GF-D8 (cell line): ENCODE data around the gene RALGAPA2.

Experiments
- DNase-seq: peaks from one replicate; lab custom pipeline; 2025; lab: John Stamatoyannopoulos, UW

Gene RALGAPA2

GRCh38 chr20:20404633-20405032, 307.8 kb downstream of the RALGAPA2 start:
- no peak for DNase-seq

- DNase-seq = no peak
Measured at GRCh38 chr20:20401991-20402390, 310.5 kb downstream of the RALGAPA2 start.

- DNase-seq = no peak
Measured at GRCh38 chr20:20399531-20400500, 312.6 kb downstream of the RALGAPA2 start.

DNA sequence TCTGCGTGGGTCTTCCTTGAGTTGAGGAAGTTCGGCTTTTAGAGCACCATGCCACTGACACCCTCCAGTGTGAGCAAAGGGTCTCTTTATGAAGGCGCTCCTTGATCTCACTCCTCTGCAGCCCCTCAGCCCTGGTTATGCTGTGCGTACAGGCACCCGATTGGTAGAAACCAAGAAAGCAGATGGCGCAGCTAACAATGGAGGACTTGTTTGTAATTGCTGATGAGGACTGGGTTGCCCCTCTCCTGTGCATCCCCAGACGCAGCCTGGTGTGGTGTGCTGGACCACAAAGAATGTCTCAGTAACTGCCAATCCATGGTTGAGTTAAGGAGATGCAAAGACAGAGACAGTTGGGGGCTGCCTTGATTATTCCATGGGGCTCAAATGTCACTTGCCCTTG, 314.3 kb downstream of the RALGAPA2 start:
- no peak for DNase-seq

GRCh38 chr20:20396794-20397193, 315.6 kb downstream of the RALGAPA2 start:
- no peak for DNase-seq

DNA sequence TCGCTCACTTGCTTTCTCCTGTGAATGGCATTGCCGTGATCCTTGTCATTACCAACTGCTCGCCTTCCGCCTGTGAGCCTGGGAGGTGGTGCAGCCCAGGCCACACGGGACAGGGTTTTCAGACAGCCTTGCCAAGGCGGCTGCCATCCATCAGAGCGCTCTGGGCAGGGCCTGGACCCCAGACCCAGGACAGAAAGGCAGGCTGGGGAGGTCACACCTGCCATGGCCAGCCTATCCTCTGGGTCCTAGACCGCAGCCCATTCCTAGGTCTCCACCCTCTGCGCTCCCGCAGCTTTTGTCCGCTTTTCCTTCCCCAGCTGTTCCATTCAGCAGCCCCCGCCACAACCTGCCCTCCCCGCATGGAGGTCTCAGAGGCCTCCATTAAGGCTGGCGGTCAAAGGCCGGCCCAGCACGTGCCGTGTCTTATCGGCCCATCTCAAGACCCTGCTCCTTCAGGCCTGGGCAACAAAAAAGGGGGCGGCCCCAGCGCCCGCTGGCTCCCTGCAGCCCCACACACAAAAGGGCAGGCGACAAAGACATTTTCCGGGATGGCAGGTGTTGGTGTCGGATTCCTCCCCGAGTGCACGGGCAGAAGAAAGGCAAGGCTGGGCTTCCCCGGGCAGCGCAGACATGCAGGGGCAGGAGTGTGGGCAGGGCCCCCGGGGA, 316.4 kb downstream of the RALGAPA2 start:
- no peak for DNase-seq

- no peak for DNase-seq
Measured at GRCh38 chr20:20395087-20395486, 317.4 kb downstream of the RALGAPA2 start.

DNA sequence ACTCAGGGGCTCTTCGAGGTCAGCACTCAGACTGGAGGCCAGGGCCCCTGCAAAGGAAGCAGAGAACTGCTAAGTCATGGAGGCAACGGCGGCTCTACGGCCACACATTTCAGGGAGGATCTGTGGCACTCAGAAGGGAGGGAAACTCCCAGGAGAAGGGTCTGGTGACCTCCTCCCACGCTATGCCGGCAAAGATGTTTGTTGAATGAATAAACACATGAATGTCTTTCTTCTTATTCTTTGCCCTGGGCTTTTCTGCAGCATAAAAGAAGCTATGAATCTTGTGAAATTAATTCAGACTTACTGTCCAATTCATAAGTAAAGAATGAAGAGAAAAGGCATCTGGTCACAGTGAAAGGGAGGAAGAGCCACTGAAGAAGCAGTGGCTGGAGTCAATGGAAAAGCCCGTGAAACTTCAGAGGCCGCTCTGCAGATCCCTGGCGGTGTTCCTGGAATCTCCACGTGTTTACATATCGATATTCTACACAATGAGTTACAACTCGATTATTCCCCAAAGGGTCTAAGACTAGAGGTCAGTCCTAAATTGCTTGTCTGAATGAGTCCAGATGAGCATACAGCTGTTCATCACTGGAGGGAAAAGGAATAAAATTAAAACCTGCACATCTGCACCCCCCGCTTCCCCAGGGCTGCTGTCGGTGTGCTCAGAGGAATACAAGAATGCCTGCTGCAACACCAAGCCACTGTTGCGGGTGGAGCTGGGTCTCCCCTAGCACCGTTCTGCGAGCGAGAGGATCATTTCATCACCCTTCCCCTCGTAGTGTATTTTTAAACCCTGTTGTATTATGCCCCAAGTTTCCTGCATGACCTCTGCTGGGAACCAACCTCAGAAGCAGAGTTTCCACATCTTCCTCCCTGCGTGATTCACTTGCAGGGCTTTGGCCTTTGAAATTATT, 319.0 kb downstream of the RALGAPA2 start:
- DNase-seq = peak; percentile 60

GRCh38 chr20:20391766-20392165, 320.7 kb downstream of the RALGAPA2 start:
- DNase-seq = no peak

GRCh38 chr20:20391115-20391514, 321.3 kb downstream of the RALGAPA2 start:
- DNase-seq = no peak

DNA sequence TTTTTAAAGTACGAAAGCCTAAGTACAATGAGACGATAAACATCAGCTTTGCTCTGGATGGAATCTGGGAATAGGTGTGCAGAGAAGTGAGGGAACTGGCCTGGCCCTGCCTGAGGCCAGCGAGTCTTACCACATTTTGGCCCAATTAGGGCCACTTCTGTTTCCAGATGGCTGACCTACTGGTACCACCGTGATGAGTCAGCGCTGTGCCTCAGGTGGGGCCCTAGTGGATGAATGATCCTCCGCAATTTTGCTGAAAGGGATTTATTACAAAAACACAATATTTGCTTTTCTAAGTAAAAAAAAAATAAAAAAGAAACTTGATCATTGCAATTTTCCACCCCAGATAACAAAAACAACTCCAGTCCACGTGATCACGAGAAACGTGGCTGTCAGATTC, 322.1 kb downstream of the RALGAPA2 start:
- DNase-seq = no peak

DNA sequence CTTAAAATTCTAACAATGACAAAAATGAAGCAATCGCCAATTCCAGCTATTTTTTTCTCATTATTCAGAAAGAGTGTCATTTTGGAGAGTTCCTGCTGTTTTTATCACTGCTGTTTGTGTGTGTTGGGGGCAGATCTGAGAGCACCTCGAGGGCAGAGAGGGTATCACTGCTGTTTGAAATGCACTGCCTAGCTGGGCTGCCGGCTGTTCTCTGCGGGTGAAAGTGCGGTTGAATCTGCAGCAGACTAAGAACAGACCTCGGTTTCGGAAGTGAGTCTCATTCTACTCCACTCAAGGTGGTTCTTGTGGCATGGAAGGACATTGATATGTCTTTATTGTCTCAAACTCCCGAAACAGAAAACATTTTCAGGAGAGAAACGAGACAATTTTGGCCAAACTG, 326.3 kb downstream of the RALGAPA2 start:
- no peak for DNase-seq

- no peak for DNase-seq
Measured at GRCh38 chr20:20375862-20376261, 336.6 kb downstream of the RALGAPA2 start.

GRCh38 chr20:20373091-20373571, 339.3 kb downstream of the RALGAPA2 start:
- no peak for DNase-seq

DNA sequence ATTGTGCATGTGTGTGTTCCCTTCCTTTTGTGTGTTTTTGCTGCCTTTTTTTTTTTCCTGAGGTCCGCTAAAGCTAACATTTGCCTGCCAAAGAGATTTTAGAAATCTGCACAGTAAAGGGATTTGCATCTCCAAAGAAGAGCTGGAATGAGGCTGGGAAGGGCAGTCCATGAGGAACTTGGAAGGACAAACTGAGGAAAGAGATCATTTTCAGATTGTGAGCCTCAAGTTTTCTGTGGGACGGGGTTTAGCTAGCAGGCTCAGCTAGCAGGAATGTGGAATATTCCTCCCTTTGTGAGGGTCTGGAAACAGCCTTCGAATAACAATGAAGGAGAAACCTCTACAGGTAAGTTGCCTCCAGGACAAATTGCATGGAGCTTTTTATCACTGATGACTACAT, 340.8 kb downstream of the RALGAPA2 start:
- DNase-seq = no peak

DNA sequence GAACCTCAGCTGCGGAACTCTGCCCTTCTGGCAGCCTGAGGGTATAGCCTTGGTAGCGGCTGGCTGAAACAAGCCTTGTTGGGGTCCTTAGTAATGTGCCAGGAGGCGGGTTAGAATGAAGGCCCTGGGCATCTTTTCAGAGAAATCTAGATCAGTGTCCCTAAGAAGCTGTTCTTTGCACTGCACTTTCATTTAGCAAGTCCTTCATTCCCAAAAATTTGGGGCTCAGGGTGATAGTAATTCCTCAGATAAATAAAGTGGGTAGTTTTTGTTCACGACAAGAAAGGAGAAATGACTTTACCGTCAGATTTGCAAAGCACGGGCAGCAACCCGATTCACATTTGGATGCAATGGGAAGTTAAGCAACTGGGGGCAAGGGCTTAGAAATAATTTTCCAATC, 341.4 kb downstream of the RALGAPA2 start:
- DNase-seq = no peak

GRCh38 chr20:20370094-20370575, 342.3 kb downstream of the RALGAPA2 start:
- DNase-seq = no peak

DNA sequence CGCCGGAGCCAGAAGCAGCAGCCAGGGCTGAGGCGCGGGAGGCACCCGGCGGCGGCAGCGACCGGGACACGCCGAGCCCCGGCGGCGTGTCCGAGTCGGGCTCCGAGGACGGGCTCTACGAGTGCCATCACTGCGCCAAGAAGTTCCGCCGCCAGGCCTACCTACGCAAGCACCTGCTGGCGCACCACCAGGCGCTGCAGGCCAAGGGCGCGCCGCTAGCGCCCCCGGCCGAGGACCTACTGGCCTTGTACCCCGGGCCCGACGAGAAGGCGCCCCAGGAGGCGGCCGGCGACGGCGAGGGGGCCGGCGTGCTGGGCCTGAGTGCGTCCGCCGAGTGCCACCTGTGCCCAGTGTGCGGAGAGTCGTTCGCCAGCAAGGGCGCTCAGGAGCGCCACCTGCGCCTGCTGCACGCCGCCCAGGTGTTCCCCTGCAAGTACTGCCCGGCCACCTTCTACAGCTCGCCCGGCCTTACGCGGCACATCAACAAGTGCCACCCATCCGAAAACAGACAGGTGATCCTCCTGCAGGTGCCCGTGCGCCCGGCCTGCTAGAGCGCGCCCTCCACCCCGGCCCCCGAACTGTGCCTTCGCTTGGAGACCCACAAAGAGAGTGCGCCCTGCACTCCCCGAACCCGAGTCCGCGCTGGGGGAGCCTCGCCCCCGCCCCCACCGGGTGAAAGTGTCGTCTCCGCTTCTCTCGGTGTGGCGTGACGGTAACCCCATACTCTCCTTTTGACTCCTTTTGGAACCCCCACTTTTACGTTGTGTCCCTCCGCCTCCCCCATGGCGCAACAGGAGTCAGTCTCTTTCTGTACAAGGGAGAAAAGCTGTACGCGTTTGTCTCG, 343.0 kb downstream of the RALGAPA2 start:
- DNase-seq = no peak

- no peak for DNase-seq
Measured at GRCh38 chr20:20368418-20369249, 343.8 kb downstream of the RALGAPA2 start.
